Loucy (cell line): Measurements from ENCODE around the gene NR3C2.

ENCODE experiments used
- H2AFZ ChIP-seq: fragments of 200-600 bp; sonication (generic); 2 replicates; pipeline ENCODE4 v1.6.0; 2016; ENCODE audit warnings: antibody characterized with exemption, mild to moderate bottlenecking, low read length, moderate library complexity
- H3F3A ChIP-seq: fragments of 200-600 bp; 2 replicates; pipeline ENCODE4 v1.6.0; 2016; ENCODE audit warnings: antibody characterized with exemption, low read depth, mild to moderate bottlenecking
- H3K27me3 ChIP-seq: fragments of 200-600 bp; sonication (generic); 2 replicates; pipeline ENCODE4 v1.6.1; 2014; ENCODE audit warnings: low read length, mild to moderate bottlenecking; ENCODE audit not compliant: insufficient read depth, poor library complexity, severe bottlenecking
- H3K36me3 ChIP-seq: fragments of 200-600 bp; sonication (generic); 2 replicates; pipeline ENCODE4 v1.6.1; 2016; ENCODE audit warnings: low read length; ENCODE audit not compliant: insufficient read depth
- H3K4me1 ChIP-seq: fragments of 200-600 bp; sonication (generic); 2 replicates; pipeline ENCODE4 v1.5.1; 2014; ENCODE audit warnings: low read length, mild to moderate bottlenecking; ENCODE audit not compliant: insufficient read depth, poor library complexity, severe bottlenecking
- H3K4me2 ChIP-seq: fragments of 200-600 bp; sonication (generic); 2 replicates; pipeline ENCODE4 v1.6.0; 2014; ENCODE audit warnings: antibody characterized with exemption, low read length, low read depth, mild to moderate bottlenecking; ENCODE audit not compliant: poor library complexity, severe bottlenecking
- H3K4me3 ChIP-seq: fragments of 200-600 bp; sonication (generic); 2 replicates; pipeline ENCODE4 v1.5.1; 2014; ENCODE audit warnings: low read length, mild to moderate bottlenecking, mixed read lengths; ENCODE audit not compliant: poor library complexity, severe bottlenecking
- H3K79me2 ChIP-seq: fragments of 200-600 bp; sonication (generic); 2 replicates; pipeline ENCODE4 v1.6.1; 2014; ENCODE audit warnings: low read length; ENCODE audit not compliant: insufficient read depth
- H3K9ac ChIP-seq: fragments of 200-600 bp; sonication (generic); 2 replicates; pipeline ENCODE4 v1.6.0; 2014; ENCODE audit warnings: mild to moderate bottlenecking, low read depth, low read length, moderate library complexity; ENCODE audit not compliant: poor library complexity, severe bottlenecking
- H3K9me2 ChIP-seq: fragments of 200-600 bp; sonication (generic); replicated peaks from 2 replicates; pipeline ENCODE4 v1.6.1; 2016; ENCODE audit warnings: low read depth, low read length, mixed read lengths
- H3K9me3 ChIP-seq: fragments of 200-600 bp; sonication (generic); 2 replicates; pipeline ENCODE4 v1.6.1; 2014; ENCODE audit warnings: mild to moderate bottlenecking, antibody characterized with exemption, low read length, low read depth; ENCODE audit not compliant: insufficient read depth
- H4K20me1 ChIP-seq: fragments of 200-600 bp; sonication (generic); 2 replicates; pipeline ENCODE4 v1.6.0; 2014; ENCODE audit warnings: antibody characterized with exemption, low read length, mild to moderate bottlenecking; ENCODE audit not compliant: insufficient read depth, poor library complexity, severe bottlenecking
- EZH2phosphoT487 ChIP-seq: fragments of 200-600 bp; IDR thresholded peaks from 2 replicates; pipeline ENCODE4 v1.6.1; 2018; ENCODE audit warnings: antibody characterized with exemption, mild to moderate bottlenecking, moderate library complexity, borderline replicate concordance
- TF ChIP-seq, protein P1 (sequence below): fragments of 200-600 bp; sonication (generic); conservative IDR thresholded peaks from 2 replicates; pipeline ENCODE4 v1.5.1; 2014; ENCODE audit warnings: mild to moderate bottlenecking, antibody characterized with exemption, low read length

NR3C2 gene

DNA sequence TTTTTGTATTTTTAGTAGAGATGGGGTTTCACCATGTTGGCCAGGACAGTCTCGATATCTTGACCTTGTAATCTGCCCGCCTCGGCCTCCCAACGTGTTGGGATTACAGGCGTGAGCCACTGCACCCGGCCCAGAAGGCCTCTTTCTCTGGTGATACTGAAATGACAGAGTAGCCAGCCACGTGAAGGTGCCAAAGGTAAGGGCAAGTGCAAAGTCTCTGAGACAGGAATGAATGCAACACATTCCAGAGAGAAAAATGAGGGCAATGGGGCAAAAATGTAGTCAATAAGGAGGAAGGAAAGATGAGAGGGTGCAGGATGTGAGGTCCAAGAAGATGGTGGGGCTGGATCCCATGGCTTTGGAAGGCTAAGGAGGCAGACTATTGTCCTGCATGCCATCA lies 176.0 kb downstream of the NR3C2 start:
- Histone ChIP-seq H3K9me3 (no peaks in the 10 kb centered on the region), H3K36me3 (no peaks in the 10 kb centered on the region), H3K9me2 (no peaks in the 10 kb centered on the region), H3F3A (no peaks in the 10 kb centered on the region), H3K4me2 (no peak overlapping the region), H3K4me3 (no peak overlapping the region), H3K27me3 (no peaks in the 10 kb centered on the region), H2AFZ (no peak overlapping the region), H3K4me1 (no peaks in the 10 kb centered on the region), H3K9ac (no peak overlapping the region), H4K20me1 (no peaks in the 10 kb centered on the region), H3K79me2 (no peaks in the 10 kb centered on the region)
- TF ChIP-seq, protein P1, sequence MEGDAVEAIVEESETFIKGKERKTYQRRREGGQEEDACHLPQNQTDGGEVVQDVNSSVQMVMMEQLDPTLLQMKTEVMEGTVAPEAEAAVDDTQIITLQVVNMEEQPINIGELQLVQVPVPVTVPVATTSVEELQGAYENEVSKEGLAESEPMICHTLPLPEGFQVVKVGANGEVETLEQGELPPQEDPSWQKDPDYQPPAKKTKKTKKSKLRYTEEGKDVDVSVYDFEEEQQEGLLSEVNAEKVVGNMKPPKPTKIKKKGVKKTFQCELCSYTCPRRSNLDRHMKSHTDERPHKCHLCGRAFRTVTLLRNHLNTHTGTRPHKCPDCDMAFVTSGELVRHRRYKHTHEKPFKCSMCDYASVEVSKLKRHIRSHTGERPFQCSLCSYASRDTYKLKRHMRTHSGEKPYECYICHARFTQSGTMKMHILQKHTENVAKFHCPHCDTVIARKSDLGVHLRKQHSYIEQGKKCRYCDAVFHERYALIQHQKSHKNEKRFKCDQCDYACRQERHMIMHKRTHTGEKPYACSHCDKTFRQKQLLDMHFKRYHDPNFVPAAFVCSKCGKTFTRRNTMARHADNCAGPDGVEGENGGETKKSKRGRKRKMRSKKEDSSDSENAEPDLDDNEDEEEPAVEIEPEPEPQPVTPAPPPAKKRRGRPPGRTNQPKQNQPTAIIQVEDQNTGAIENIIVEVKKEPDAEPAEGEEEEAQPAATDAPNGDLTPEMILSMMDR, result no peak
- TF ChIP-seq EZH2phosphoT487, result no peak

- no peaks in the 10 kb centered on the region for H4K20me1 ChIP-seq
- no peaks in the 10 kb centered on the region for H3K9me3 ChIP-seq
- no peaks in the 10 kb centered on the region for H3K27me3 ChIP-seq
- H3K4me1 ChIP-seq, result no peaks in the 10 kb centered on the region
- H2AFZ ChIP-seq, result no peak overlapping the region
- no peaks in the 10 kb centered on the region for H3F3A ChIP-seq
- no peak overlapping the region for H3K4me2 ChIP-seq
- no peak overlapping the region for H3K9ac ChIP-seq
- H3K36me3 ChIP-seq, result no peaks in the 10 kb centered on the region
- H3K4me3 ChIP-seq, result no peak overlapping the region
- TF ChIP-seq EZH2phosphoT487, result no peak
- TF ChIP-seq, protein P1, result no peak
- H3K79me2 ChIP-seq, result no peaks in the 10 kb centered on the region
- no peaks in the 10 kb centered on the region for H3K9me2 ChIP-seq
Observed at GRCh38 chr4:148265627-148266026, 176.6 kb downstream of the NR3C2 start.

DNA sequence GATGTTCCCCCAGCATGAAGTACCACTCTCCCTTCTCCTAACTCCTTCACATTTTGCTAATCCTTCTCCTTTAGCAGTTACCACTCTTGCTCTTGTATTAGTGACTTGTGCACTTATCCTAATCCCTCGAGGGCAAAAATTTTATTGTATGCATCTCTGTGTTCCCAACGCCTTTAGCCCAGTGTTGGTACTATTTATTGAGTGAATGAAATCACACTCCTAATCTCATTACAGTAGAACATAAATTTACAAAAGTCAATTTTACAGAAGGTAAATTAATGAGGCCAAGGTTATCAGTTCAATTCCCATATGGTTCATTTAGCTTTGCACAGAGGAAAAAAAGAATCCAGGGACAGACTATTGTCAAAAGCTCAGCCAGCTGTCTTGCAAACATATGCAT lies 178.4 kb downstream of the NR3C2 start:
- H3K27me3 ChIP-seq, result no peaks in the 10 kb centered on the region
- no peak for TF ChIP-seq EZH2phosphoT487
- TF ChIP-seq, protein P1, result no peak
- no peaks in the 10 kb centered on the region for H3K79me2 ChIP-seq
- H3K9me3 ChIP-seq, result no peaks in the 10 kb centered on the region
- H2AFZ ChIP-seq, result no peak overlapping the region
- no peaks in the 10 kb centered on the region for H3K4me1 ChIP-seq
- no peak overlapping the region for H3K9ac ChIP-seq
- H3K4me3 ChIP-seq, result no peak overlapping the region
- H3F3A ChIP-seq, result no peaks in the 10 kb centered on the region
- no peaks in the 10 kb centered on the region for H3K36me3 ChIP-seq
- no peaks in the 10 kb centered on the region for H4K20me1 ChIP-seq
- H3K4me2 ChIP-seq, result no peak overlapping the region
- no peaks in the 10 kb centered on the region for H3K9me2 ChIP-seq
